ENCODE results near the gene IFT57. TPM values are rescaled to one million over a fixed set of nuclear protein-coding genes. Genes with fewer than 3 reads are reported as not detected.

The IFT57 gene
- total RNA-seq, 1 donor from 2014 or later, result 27.5 TPM

DNA sequence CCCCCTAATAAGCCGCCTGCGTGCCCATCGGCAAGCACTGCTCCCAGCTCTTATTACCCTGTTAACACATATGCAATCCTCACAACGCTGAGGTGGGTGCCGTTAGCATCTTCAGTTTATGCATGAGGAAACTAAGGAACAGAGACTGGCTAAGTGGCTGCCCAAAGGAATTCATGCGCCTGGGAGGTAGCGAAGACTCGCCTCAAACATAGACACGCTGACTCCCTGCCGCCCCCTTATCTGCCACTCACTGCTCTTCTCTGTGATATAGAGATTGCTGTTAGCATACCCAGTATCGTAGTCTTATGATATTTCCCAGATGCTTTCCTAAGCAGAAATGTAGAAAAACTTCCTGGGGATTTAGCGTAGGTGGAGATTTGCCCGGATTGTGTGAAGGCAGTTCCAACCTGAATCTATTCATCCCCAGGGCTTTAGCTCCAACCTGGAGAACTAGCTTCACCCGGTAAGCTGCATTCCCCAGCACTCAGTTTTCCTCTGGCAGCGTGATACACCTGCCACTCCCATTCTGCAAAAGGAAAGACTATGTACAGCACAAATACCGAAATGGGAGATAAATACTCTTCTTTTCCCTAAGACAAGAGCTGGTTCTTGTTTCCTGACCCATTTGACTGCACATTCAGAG, 107.7 kb downstream of the IFT57 start:
- no peaks in the 10 kb centered on the region for H3K4me1 ChIP-seq (ENCODE audit: insufficient read depth, low read length)
- no peak overlapping the region for H3K4me3 ChIP-seq (ENCODE audit: insufficient read depth, low read depth, low read length)
- H3K27me3 ChIP-seq (ENCODE audit: insufficient read depth, low read length), result no peaks in the 10 kb centered on the region
- H3K9me3 Mint-ChIP-seq (ENCODE audit: unreplicated experiment), result no peaks in the 10 kb centered on the region
- no peak overlapping the region for H3K4me3 Mint-ChIP-seq (ENCODE audit: unreplicated experiment)
- DNase-seq (ENCODE audit: low read depth), result no peak
- no peaks in the 10 kb centered on the region for H3K79me2 ChIP-seq (ENCODE audit: insufficient read depth, low read length)
- no peak overlapping the region for H3K27ac Mint-ChIP-seq (ENCODE audit: unreplicated experiment)
- H3K36me3 ChIP-seq (ENCODE audit: insufficient read depth, low read length), result no peaks in the 10 kb centered on the region
- H4K20me1 ChIP-seq (ENCODE audit: insufficient read depth, low read length), result no peaks in the 10 kb centered on the region
- H3K9me3 ChIP-seq (ENCODE audit: insufficient read depth, low read depth, low read length), result no peaks in the 10 kb centered on the region
- no peak for FAIRE-seq
- no peaks in the 10 kb centered on the region for H3K36me3 Mint-ChIP-seq (ENCODE audit: low read depth, unreplicated experiment)
- H3K27me3 Mint-ChIP-seq (ENCODE audit: low read depth, unreplicated experiment), result peaks cover 9% of the 10 kb centered on the region
- no peak overlapping the region for H2AFZ ChIP-seq (ENCODE audit: low read depth, low read length)
- H3K4me2 ChIP-seq (ENCODE audit: low read length), result no peak overlapping the region
- TF ChIP-seq EZH2 (IDR thresholded peaks at IDR 0.05; ENCODE audit: insufficient read depth, low read length), result no peak
- no peak overlapping the region for H3K9ac ChIP-seq (ENCODE audit: low read length)
- H3K27ac ChIP-seq (ENCODE audit: low read depth, low read length), result no peak overlapping the region
- no peaks in the 10 kb centered on the region for H3K4me1 Mint-ChIP-seq (ENCODE audit: low read depth, unreplicated experiment)

DNA sequence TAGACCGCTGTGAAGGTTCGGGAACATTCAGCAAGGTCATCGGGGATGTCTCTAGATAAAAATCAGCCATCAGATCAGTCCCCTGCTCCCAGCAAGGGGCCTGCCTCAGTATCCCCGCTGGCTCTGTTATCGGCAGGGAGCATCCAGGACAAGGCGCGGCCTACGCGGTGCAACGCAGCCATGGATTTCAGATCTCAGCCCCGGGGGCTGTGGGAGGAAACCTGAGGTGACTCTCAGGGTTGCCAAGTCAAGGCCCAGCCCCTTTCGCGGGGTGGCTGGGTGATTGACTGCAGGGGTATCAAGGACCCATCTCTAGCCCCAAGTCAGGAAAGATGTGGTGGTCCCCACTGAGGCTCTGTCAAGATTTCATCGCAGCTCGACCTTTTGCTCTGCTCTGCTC, 108.2 kb downstream of the IFT57 start:
- Histone ChIP-seq H3K36me3 (ENCODE audit: insufficient read depth, low read length) (no peaks in the 10 kb centered on the region), H3K27ac (ENCODE audit: low read depth, low read length) (no peak overlapping the region), H3K4me1 (ENCODE audit: insufficient read depth, low read length) (no peaks in the 10 kb centered on the region), H3K4me3 (ENCODE audit: insufficient read depth, low read depth, low read length) (no peak overlapping the region), H3K9me3 (ENCODE audit: insufficient read depth, low read depth, low read length) (no peaks in the 10 kb centered on the region), H3K79me2 (ENCODE audit: insufficient read depth, low read length) (no peaks in the 10 kb centered on the region), H3K9ac (ENCODE audit: low read length) (no peak overlapping the region), H3K4me2 (ENCODE audit: low read length) (no peak overlapping the region), H4K20me1 (ENCODE audit: insufficient read depth, low read length) (no peaks in the 10 kb centered on the region), H3K27me3 (ENCODE audit: insufficient read depth, low read length) (no peaks in the 10 kb centered on the region), H2AFZ (ENCODE audit: low read depth, low read length) (no peak overlapping the region)
- Mint-ChIP-seq H3K27ac (ENCODE audit: unreplicated experiment) (no peak overlapping the region), H3K4me1 (ENCODE audit: low read depth, unreplicated experiment) (no peaks in the 10 kb centered on the region), H3K36me3 (ENCODE audit: low read depth, unreplicated experiment) (no peaks in the 10 kb centered on the region), H3K27me3 (ENCODE audit: low read depth, unreplicated experiment) (peaks cover 9% of the 10 kb centered on the region), H3K4me3 (ENCODE audit: unreplicated experiment) (no peak overlapping the region), H3K9me3 (ENCODE audit: unreplicated experiment) (no peaks in the 10 kb centered on the region)
- DNase-seq (ENCODE audit: low read depth), result no peak
- TF ChIP-seq, protein P1, sequence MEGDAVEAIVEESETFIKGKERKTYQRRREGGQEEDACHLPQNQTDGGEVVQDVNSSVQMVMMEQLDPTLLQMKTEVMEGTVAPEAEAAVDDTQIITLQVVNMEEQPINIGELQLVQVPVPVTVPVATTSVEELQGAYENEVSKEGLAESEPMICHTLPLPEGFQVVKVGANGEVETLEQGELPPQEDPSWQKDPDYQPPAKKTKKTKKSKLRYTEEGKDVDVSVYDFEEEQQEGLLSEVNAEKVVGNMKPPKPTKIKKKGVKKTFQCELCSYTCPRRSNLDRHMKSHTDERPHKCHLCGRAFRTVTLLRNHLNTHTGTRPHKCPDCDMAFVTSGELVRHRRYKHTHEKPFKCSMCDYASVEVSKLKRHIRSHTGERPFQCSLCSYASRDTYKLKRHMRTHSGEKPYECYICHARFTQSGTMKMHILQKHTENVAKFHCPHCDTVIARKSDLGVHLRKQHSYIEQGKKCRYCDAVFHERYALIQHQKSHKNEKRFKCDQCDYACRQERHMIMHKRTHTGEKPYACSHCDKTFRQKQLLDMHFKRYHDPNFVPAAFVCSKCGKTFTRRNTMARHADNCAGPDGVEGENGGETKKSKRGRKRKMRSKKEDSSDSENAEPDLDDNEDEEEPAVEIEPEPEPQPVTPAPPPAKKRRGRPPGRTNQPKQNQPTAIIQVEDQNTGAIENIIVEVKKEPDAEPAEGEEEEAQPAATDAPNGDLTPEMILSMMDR (IDR thresholded peaks at IDR 0.05; ENCODE audit: insufficient read depth, low read depth, low read length), result no peak
- TF ChIP-seq EZH2 (IDR thresholded peaks at IDR 0.05; ENCODE audit: insufficient read depth, low read length), result no peak
- FAIRE-seq, result no peak

DNA sequence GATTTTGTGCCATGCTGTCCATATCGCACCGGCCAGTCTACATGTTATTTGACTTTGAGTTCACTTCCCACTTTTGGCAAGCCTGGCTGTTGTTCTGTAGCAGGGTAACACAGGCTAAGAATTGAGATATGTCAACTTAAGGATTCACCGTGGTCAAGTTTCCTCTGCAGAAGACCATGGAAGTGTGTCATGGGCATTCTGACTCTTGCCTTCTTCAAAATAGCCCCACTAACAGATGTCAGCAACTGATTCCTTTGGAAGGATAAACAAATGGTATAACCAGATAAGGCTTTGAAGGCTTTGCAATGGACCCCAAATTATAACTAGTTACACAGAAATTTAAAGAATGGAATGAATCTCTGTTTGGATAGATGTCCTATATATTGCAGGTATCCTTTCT, 111.3 kb downstream of the IFT57 start:
- Mint-ChIP-seq H3K9me3 (ENCODE audit: unreplicated experiment) (no peaks in the 10 kb centered on the region), H3K27ac (ENCODE audit: unreplicated experiment) (no peak overlapping the region), H3K4me1 (ENCODE audit: low read depth, unreplicated experiment) (no peaks in the 10 kb centered on the region), H3K4me3 (ENCODE audit: unreplicated experiment) (no peak overlapping the region), H3K27me3 (ENCODE audit: low read depth, unreplicated experiment) (peaks cover 9% of the 10 kb centered on the region), H3K36me3 (ENCODE audit: low read depth, unreplicated experiment) (no peaks in the 10 kb centered on the region)
- Histone ChIP-seq H3K36me3 (ENCODE audit: insufficient read depth, low read length) (no peaks in the 10 kb centered on the region), H3K9me3 (ENCODE audit: insufficient read depth, low read depth, low read length) (no peaks in the 10 kb centered on the region), H3K4me1 (ENCODE audit: insufficient read depth, low read length) (peaks cover 3% of the 10 kb centered on the region), H4K20me1 (ENCODE audit: insufficient read depth, low read length) (no peaks in the 10 kb centered on the region), H3K4me2 (ENCODE audit: low read length) (no peak overlapping the region), H3K27ac (ENCODE audit: low read depth, low read length) (no peak overlapping the region), H3K4me3 (ENCODE audit: insufficient read depth, low read depth, low read length) (no peak overlapping the region), H3K9ac (ENCODE audit: low read length) (no peak overlapping the region), H2AFZ (ENCODE audit: low read depth, low read length) (no peak overlapping the region), H3K79me2 (ENCODE audit: insufficient read depth, low read length) (no peaks in the 10 kb centered on the region), H3K27me3 (ENCODE audit: insufficient read depth, low read length) (no peaks in the 10 kb centered on the region)
- no peak for FAIRE-seq
- TF ChIP-seq EZH2 (IDR thresholded peaks at IDR 0.05; ENCODE audit: insufficient read depth, low read length), result no peak
- TF ChIP-seq, protein P1 (IDR thresholded peaks at IDR 0.05; ENCODE audit: insufficient read depth, low read depth, low read length), result no peak
- no peak for DNase-seq (ENCODE audit: low read depth)

Other genes starting within 250 kb of the IFT57 start
- 33.8 and 34.4 TPM in 2 replicates for gene CD47, start 131.4 kb downstream of the IFT57 start, total RNA-seq
- gene HHLA2, start 74.1 kb upstream of the IFT57 start, total RNA-seq, result not detected in 2 replicates